ENCODE data around the gene GORASP1.

The GORASP1 gene

GRCh38 chr3:39107388-39108199 is at the start of gene GORASP1, which contains the start of gene TTC21A:
Gene GORASP1 (minus strand): TSS chr3:39107627. CDS start chr3:39107541, 86 bp downstream.
Gene TTC21A (plus strand): TSS chr3:39107680. CDS start chr3:39107838, 158 bp downstream.
- peak; percentile 88 for DNase-seq (ENCODE audit: low read depth)

GRCh38 chr3:39156421-39156820 is 49.0 kb upstream of the GORASP1 start:
- DNase-seq (ENCODE audit: low read depth), result peak; percentile 62

- no peak for DNase-seq (ENCODE audit: low read depth)
Observed at GRCh38 chr3:39154280-39155021, 47.0 kb upstream of the GORASP1 start.

- DNase-seq (ENCODE audit: low read depth), result no peak
Observed at GRCh38 chr3:39153977-39154279, 46.5 kb upstream of the GORASP1 start.

GRCh38 chr3:39150803-39151631 is 43.6 kb upstream of the GORASP1 start:
- peak; percentile 90 for DNase-seq (ENCODE audit: low read depth)

- DNase-seq (ENCODE audit: low read depth), result no peak
Observed at GRCh38 chr3:39150148-39150802, 42.8 kb upstream of the GORASP1 start.

GRCh38 chr3:39149498-39150147 is 42.2 kb upstream of the GORASP1 start:
- no peak for DNase-seq (ENCODE audit: low read depth)

- DNase-seq (ENCODE audit: low read depth), result no peak
Observed at GRCh38 chr3:39149059-39149455, 41.6 kb upstream of the GORASP1 start.

- DNase-seq (ENCODE audit: low read depth), result no peak
Observed at GRCh38 chr3:39148435-39149058, 41.1 kb upstream of the GORASP1 start.

- DNase-seq (ENCODE audit: low read depth), result no peak
Observed at GRCh38 chr3:39147711-39148434, 40.4 kb upstream of the GORASP1 start.

GRCh38 chr3:39146611-39147591 is 39.5 kb upstream of the GORASP1 start:
- DNase-seq (ENCODE audit: low read depth), result peak; percentile 95

GRCh38 chr3:39146083-39146501 is 38.7 kb upstream of the GORASP1 start:
- DNase-seq (ENCODE audit: low read depth), result peak; percentile 27

- no peak for DNase-seq (ENCODE audit: low read depth)
Observed at GRCh38 chr3:39144748-39145380, 37.4 kb upstream of the GORASP1 start.

- no peak for DNase-seq (ENCODE audit: low read depth)
Observed at GRCh38 chr3:39144095-39144747, 36.8 kb upstream of the GORASP1 start.

- no peak for DNase-seq (ENCODE audit: low read depth)
Observed at GRCh38 chr3:39143051-39143885, 35.8 kb upstream of the GORASP1 start.

- no peak for DNase-seq (ENCODE audit: low read depth)
Observed at GRCh38 chr3:39142067-39142466, 34.6 kb upstream of the GORASP1 start.

Data from fibroblast of gingiva (primary cell).